GM23338 (cell line): ENCODE data around the gene IGF2.
A peak's percentile ranks its signal among the peaks of the same experiment; 100 is the strongest.

Experiments used
- CREB1 ChIP-seq: fragments of 250-450 bp; sonication (Bioruptor Pico); IDR thresholded peaks from 2 replicates; pipeline ENCODE4 v1.5.0; 2020; ENCODE audit warnings: low read depth, mild to moderate bottlenecking, moderate library complexity
- EZH2 ChIP-seq: fragments of 200-600 bp; sonication (generic); IDR thresholded peaks from one replicate; pipeline ENCODE4 v1.8.0; 2017; ENCODE audit warnings: antibody characterized with exemption, mild to moderate bottlenecking, low read depth; ENCODE audit not compliant: unreplicated experiment
- EZH2phosphoT487 ChIP-seq: fragments of 200-600 bp; sonication (generic); IDR thresholded peaks from one replicate; pipeline ENCODE4 v1.8.1; 2018; ENCODE audit warnings: antibody characterized with exemption; ENCODE audit not compliant: unreplicated experiment
- JUNB ChIP-seq: IDR thresholded peaks from one replicate; pipeline ENCODE4 v1.6.1; 2016; ENCODE audit warnings: antibody characterized with exemption; ENCODE audit not compliant: unreplicated experiment
- NANOG ChIP-seq: IDR thresholded peaks from 2 replicates; pipeline ENCODE4 v1.6.1; 2016; ENCODE audit warnings: antibody characterized with exemption, borderline replicate concordance
- POLR2AphosphoS5 ChIP-seq: IDR thresholded peaks from 2 replicates; pipeline ENCODE4 v1.6.1; 2016; ENCODE audit warnings: antibody characterized with exemption, low read depth
- ZNF331 ChIP-seq: fragments of 250-450 bp; sonication (Bioruptor Pico); IDR thresholded peaks from 2 replicates; pipeline ENCODE4 v1.5.0; 2020; ENCODE audit warnings: low read depth, mild to moderate bottlenecking, moderate library complexity
- TF ChIP-seq, protein P1 (sequence below), 2 experiments: fragments of 200-600 bp in 1 of 2; sonication (generic) in 1 of 2; conservative IDR thresholded peaks; 2 replicates each; pipeline versions ENCODE4 v1.5.1 to v1.6.1; 2016 to 2017; ENCODE audit warnings: antibody characterized with exemption in 2 of 2, low read depth in 2 of 2, mild to moderate bottlenecking in 2 of 2, moderate library complexity in 1 of 2
- TF ChIP-seq, protein P2 (sequence below): IDR thresholded peaks from one replicate; pipeline ENCODE4 v1.6.1; 2018; ENCODE audit warnings: antibody characterized with exemption; ENCODE audit not compliant: unreplicated experiment
- TF ChIP-seq, protein P3 (sequence below): fragments of 250-450 bp; sonication (Bioruptor Pico); IDR thresholded peaks from 2 replicates; pipeline ENCODE4 v1.5.0; 2020; ENCODE audit warnings: mild to moderate bottlenecking, moderate library complexity

DNA sequence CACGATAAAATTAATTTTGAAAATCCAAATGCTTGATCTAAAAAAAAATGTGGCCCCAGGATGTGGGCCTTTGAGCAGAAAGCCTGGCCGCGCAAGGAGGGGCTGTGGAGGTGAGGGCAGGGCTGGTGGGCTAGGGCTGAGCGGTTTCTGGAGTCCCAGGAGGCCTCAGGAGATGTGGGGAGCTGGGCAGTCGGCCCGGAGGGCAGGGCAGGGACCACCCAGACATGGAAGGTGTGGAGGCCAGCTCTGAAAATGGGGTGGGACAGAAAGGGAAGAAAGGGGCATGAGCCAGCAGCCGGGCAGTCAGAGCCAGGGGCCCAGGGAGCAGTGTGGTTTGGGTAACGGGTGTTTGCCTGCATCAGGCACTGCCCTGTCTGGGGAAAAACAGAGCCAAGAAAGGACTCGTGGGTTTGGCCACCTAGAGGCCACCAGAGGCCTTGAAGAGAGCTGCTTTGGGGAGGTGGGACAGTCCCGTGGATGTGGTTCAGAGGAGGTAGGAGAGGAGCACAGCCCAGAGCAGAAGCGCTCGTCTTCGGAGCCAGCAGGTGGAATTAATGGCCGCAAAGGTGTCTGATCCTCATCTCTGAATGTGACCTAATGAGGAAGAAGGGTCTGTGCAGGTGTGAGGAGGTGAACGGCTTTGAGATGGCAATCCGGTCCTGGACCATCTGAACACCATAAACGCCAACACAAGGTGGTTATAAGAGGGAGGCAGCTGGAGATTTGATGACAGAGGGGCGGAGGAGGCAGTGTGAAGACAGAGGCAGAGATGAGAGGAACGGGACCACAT, 50.2 kb downstream of the IGF2 start:
- TF ChIP-seq, protein P1, sequence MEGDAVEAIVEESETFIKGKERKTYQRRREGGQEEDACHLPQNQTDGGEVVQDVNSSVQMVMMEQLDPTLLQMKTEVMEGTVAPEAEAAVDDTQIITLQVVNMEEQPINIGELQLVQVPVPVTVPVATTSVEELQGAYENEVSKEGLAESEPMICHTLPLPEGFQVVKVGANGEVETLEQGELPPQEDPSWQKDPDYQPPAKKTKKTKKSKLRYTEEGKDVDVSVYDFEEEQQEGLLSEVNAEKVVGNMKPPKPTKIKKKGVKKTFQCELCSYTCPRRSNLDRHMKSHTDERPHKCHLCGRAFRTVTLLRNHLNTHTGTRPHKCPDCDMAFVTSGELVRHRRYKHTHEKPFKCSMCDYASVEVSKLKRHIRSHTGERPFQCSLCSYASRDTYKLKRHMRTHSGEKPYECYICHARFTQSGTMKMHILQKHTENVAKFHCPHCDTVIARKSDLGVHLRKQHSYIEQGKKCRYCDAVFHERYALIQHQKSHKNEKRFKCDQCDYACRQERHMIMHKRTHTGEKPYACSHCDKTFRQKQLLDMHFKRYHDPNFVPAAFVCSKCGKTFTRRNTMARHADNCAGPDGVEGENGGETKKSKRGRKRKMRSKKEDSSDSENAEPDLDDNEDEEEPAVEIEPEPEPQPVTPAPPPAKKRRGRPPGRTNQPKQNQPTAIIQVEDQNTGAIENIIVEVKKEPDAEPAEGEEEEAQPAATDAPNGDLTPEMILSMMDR (conservative IDR thresholded peaks at IDR 0.05; ENCODE audit: low read depth in 2 of 2): peak in 1 of 2 experiments; percentile 24; a peak in 3 of 4 replicates
- TF ChIP-seq NANOG (no peak), EZH2 (no peak), POLR2AphosphoS5 (no peak), EZH2phosphoT487 (no peak), CREB1 (CRISPR knock-in tag) (no peak), ZNF331 (no peak), JUNB (no peak)
- TF ChIP-seq, protein P2, sequence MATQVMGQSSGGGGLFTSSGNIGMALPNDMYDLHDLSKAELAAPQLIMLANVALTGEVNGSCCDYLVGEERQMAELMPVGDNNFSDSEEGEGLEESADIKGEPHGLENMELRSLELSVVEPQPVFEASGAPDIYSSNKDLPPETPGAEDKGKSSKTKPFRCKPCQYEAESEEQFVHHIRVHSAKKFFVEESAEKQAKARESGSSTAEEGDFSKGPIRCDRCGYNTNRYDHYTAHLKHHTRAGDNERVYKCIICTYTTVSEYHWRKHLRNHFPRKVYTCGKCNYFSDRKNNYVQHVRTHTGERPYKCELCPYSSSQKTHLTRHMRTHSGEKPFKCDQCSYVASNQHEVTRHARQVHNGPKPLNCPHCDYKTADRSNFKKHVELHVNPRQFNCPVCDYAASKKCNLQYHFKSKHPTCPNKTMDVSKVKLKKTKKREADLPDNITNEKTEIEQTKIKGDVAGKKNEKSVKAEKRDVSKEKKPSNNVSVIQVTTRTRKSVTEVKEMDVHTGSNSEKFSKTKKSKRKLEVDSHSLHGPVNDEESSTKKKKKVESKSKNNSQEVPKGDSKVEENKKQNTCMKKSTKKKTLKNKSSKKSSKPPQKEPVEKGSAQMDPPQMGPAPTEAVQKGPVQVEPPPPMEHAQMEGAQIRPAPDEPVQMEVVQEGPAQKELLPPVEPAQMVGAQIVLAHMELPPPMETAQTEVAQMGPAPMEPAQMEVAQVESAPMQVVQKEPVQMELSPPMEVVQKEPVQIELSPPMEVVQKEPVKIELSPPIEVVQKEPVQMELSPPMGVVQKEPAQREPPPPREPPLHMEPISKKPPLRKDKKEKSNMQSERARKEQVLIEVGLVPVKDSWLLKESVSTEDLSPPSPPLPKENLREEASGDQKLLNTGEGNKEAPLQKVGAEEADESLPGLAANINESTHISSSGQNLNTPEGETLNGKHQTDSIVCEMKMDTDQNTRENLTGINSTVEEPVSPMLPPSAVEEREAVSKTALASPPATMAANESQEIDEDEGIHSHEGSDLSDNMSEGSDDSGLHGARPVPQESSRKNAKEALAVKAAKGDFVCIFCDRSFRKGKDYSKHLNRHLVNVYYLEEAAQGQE: no peak
- TF ChIP-seq, protein P3, sequence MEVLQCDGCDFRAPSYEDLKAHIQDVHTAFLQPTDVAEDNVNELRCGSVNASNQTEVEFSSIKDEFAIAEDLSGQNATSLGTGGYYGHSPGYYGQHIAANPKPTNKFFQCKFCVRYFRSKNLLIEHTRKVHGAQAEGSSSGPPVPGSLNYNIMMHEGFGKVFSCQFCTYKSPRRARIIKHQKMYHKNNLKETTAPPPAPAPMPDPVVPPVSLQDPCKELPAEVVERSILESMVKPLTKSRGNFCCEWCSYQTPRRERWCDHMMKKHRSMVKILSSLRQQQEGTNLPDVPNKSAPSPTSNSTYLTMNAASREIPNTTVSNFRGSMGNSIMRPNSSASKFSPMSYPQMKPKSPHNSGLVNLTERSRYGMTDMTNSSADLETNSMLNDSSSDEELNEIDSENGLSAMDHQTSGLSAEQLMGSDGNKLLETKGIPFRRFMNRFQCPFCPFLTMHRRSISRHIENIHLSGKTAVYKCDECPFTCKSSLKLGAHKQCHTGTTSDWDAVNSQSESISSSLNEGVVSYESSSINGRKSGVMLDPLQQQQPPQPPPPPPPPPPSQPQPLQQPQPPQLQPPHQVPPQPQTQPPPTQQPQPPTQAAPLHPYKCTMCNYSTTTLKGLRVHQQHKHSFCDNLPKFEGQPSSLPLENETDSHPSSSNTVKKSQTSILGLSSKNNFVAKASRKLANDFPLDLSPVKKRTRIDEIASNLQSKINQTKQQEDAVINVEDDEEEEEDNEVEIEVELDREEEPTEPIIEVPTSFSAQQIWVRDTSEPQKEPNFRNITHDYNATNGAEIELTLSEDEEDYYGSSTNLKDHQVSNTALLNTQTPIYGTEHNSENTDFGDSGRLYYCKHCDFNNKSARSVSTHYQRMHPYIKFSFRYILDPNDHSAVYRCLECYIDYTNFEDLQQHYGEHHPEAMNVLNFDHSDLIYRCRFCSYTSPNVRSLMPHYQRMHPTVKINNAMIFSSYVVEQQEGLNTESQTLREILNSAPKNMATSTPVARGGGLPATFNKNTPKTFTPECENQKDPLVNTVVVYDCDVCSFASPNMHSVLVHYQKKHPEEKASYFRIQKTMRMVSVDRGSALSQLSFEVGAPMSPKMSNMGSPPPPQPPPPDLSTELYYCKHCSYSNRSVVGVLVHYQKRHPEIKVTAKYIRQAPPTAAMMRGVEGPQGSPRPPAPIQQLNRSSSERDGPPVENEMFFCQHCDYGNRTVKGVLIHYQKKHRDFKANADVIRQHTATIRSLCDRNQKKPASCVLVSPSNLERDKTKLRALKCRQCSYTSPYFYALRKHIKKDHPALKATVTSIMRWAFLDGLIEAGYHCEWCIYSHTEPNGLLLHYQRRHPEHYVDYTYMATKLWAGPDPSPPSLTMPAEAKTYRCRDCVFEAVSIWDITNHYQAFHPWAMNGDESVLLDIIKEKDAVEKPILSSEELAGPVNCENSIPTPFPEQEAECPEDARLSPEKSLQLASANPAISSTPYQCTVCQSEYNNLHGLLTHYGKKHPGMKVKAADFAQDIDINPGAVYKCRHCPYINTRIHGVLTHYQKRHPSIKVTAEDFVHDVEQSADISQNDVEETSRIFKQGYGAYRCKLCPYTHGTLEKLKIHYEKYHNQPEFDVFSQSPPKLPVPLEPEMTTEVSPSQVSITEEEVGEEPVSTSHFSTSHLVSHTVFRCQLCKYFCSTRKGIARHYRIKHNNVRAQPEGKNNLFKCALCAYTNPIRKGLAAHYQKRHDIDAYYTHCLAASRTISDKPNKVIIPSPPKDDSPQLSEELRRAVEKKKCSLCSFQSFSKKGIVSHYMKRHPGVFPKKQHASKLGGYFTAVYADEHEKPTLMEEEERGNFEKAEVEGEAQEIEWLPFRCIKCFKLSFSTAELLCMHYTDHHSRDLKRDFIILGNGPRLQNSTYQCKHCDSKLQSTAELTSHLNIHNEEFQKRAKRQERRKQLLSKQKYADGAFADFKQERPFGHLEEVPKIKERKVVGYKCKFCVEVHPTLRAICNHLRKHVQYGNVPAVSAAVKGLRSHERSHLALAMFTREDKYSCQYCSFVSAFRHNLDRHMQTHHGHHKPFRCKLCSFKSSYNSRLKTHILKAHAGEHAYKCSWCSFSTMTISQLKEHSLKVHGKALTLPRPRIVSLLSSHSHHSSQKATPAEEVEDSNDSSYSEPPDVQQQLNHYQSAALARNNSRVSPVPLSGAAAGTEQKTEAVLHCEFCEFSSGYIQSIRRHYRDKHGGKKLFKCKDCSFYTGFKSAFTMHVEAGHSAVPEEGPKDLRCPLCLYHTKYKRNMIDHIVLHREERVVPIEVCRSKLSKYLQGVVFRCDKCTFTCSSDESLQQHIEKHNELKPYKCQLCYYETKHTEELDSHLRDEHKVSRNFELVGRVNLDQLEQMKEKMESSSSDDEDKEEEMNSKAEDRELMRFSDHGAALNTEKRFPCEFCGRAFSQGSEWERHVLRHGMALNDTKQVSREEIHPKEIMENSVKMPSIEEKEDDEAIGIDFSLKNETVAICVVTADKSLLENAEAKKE (CRISPR knock-in tag): no peak
